Measurements from ENCODE around the gene CALY.
"Not testable (repeated sequence)": the region's sequence is repeated elsewhere in the genome, so short reads cannot be mapped to it uniquely, and the experiment has no call there.

CALY gene

DNA sequence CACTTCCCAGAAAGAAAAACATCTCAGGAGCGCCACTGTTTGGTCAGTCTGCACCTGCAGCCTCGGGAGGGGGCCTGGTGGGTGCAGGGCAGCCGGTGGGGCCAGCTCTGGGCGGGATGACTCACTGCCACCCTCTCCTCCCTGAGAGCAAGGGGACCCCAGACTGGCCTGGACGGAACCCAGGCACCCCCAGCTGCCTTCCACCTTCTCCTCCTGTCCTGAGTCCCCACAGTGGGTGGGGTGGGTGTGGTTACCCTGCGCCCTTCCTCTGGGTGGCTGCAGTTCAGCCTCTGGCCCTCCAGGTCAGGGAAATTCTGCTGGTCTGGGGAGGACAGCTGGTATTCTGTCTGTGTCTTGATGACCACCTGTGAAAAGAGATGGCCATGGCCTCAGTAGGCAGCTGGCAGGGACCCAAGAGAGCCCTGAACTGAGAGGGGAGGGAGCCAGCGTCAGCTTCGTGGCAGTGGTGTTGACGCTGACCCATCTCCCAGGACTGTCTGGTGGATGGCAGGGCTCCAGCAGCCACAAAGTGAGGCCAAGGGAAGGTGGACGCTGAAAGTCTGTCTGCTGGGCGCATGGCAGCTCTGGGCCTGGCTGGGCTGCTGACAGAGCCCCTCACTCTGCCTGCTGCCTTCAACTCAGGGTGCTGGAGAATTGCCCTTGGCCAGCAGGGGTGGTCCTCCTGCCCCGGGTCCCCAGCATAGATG is 8.9 kb downstream of the CALY start:
- no peak for DNase-seq

DNA sequence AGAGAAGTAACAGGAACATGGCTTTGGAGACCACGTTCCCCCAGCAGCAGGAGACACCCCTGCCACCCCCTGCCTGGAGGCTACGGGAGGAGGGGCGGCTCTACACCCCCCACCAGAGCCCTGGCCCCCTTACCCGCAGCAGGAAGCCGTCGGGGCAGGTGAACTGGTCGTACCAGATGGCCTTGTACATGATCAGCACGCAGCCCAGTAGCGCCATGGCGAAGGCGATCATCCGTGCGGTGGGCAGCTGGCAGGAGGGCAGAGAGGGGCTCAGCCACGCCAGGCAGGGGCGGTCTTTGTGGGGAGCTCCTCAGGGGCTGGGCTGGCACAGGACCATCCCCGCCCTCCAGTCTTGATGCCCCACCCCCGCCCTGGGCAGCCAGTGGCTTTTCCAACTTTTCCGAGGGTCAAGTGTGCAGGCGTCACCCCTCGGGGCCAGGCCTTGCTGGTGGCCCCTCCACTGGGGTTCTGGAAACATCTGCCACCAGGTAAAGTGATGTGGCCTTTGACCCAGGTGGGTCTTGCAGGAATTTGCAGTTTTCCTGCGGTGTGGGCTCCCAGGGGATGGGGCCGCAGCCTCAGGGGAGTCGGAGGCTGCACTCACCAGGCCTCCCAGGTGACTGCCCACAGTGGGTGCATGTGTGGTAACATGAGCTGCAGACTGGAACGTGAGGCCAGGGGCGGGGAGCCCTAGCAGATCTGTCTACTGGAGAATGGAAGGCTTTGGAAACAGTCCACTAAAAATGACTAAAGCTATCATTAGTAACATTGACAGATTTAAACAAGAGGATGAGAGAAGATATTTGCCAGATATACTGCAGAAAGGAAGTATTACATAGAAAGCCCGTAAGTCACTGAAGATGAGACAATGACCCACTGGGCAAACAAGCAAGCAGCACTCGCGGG is 9.7 kb downstream of the CALY start:
- DNase-seq: no peak

DNA sequence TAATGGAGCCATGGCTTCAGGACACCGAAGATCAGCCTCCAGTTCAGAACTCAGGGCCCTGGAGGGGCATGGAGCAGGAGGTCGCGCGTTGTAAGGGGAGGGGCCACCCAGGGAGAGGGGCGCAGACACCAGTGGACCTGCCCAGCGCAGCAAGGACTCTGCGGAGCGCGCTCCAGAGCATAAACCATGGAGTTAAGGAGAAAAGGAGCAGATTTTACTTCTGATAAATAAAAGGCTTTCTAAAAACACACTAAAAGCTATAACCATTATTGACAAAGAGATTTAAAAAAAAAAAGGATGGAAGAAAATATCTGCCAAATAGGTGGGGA is 10.5 kb downstream of the CALY start:
- no peak for DNase-seq

DNA sequence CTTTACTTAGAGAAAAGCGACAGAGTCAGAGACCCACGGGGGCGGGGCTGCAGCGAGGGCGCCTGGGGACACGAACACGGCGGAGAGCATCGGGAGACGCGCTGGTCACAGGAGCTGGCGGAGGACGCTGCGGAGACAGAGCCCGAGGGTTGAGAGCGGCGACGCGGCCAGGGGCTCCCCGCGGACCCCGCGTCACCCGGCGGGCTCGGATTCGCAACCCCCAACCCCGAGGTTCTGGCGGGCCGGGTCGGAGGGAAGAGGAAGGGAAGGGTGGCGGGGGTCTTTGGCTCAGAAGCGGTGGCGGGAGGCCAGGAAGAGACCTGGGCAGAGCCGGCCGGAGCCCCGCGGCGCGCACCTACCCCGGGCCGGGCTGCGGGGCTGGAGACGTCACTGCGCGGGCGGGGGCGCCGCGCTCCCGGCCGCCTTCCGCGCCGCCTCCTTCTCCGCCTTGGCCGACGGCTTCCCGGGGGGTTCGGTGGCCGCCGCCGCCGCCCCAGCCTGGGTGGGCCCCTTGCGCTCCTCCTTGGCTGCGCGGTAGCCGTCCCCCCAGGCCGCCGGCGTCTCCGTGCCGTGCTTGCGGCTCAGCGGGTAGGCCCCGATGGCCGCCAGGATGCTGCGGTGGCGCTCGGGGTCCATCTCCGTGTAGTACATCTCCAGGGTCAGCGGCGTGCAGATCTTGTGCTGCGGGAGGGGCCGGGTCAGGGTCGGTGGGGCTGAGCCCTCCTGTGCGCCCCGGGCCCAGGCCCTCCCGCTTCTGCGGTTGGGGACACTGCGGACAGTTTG is 11.1 kb downstream of the CALY start:
- no peak for DNase-seq

DNA sequence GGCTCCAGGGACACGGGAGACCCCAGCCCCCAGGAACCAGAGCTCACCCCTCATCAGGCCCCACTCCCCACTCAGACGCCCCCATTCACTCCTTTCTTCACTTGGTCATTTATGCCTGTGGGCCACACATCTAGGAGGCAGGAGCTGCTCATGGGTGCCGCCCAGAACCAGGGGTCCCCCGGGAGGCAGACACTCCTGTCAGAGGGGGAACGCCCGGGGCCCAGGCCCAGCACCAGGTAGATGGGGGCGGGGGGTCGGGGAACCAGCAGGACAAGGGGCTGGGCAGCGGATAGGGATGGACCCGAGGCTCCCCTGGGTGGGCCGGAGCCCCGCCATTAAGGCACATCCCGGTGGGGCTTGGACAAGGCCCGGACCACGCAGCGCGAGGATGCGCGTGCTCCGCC is 11.8 kb downstream of the CALY start:
- DNase-seq: no peak

DNA sequence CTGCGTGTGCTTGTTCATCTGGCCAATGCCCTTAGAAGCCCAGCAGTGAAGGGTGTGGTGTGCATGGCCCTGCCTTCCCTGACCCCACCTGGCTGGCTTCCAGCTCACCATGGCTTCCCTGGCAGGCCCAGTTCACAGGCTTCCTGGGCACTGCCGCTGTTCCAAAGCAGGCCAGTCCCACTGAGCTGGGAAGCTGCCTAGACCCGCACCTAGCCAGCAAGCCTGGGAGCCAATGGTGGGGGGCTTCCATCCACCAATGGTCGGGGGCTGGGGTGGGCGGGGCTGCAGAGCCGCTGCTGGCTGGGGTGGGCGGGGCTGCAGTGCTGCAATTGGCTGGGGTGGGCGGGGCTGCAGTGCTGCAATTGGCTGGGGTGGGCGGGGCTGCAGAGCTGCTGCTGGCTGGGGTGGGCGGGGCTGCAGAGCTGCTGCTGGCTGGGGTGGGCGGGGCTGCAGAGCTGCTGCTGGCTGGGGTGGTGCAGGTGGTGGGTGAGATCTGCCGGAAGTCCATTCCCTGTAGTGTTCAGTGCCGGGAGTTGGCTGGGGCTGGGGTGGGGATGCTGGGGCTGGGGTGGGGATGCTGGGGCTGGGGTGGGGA is 12.4 kb downstream of the CALY start:
- no peak for DNase-seq

DNA sequence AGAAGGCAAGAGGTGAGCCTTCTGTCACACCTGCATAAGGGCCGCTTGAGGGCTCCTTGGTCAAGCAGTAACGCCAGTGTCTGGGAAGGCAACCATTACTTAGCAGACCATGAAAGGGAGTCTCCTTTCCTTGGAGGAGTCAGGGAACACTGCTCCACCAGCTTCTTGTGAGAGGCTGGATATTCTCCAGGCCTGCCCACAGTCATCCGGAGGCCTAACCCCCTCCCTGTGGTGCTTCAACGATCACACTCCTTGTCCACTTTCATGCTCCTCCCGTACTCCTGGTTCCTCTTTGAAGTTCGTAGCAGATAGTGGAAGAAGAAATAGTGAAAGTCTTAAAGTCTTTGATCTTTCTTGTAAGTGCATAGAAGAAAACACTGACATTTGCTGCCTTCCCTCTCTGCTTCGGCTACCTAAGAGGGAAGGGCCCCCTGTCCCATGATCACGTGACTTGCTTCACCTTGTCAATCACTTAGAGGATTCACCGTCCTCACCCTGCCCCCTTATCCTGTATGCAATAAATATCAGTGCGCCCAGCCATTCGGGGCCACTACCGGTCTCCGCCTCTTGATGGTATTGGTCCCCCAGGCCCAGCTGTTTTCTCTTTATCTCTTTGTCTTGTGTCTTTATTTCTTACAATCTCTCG is 14.5 kb downstream of the CALY start:
- not testable (repeated sequence) for DNase-seq

DNA sequence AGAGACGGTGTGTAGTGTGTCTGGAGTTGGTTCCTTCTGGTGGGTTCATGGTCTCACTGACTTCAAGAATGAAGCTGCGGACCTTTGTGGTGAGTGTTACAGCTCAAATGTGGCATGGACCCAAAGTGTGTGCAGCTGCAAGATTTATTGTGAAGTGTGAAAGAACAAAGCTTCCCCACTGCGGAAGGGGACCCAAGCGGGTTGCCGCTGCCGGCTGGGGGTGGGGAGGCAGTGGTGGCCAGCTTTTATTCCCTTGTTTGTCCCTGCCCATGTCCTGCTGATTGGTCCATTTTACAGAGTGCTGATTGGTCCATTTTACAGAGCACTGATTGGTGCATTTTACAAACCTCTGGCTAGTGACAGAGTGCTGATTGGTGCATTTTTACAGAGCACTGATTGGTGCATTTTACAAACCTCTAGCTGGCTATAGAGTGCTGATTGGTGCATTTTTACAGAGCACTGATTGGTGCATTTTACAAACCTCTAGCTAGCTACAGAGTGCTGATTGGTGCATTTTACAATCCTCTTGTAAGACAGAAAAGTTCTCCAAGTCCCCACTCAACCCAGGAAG is 15.8 kb downstream of the CALY start:
- not testable (repeated sequence) for DNase-seq

DNA sequence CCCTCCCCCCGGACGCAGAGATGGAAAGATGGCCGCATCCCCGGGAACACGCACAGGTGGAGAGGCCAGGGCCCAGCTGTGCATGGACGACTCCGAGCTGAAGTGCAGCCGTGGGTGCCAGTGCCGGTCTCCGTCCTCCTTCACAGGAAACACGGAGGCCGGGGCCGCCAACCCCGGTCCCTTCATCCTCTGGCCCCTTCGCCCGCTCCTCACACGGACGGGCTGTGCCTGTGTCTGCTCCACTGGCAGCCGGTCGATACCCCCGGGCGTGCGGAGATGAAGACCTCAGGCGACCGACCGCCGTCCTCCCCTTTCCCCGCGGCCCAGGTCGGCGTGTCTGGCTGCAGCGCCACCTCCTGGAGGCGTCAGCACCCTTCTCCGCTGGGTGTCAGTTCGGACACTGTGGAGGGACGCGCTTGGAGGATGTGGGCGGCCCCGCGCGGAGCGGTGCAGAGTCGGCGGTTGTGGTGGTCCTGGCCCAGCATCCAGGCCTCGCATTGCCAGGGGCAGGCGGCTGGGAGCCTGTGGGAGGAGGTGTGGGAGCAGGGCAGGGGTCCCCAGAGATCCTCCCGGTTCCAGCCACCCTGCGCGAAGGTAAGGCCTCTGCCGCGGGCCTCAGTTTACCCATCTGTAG is 18.1 kb downstream of the CALY start:
- DNase-seq: peak; percentile 29

DNA sequence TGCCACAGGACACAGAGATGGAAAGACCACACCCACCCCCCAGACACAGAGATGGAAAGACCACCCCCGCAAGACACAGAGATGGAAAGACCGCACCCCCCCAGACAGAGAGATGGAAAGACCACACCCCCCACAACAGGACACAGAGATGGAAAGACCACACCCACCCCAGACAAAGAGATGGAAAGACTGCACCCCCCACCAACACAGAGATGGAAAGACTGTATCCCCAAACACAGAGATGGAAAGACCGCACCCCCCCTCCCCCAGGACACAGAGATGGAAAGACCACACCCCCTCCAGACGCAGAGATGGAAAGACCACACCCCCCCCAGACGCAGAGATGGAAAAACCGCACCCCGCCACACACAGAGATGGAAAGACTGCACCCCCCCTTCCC is 20.0 kb downstream of the CALY start:
- no peak for DNase-seq

DNA sequence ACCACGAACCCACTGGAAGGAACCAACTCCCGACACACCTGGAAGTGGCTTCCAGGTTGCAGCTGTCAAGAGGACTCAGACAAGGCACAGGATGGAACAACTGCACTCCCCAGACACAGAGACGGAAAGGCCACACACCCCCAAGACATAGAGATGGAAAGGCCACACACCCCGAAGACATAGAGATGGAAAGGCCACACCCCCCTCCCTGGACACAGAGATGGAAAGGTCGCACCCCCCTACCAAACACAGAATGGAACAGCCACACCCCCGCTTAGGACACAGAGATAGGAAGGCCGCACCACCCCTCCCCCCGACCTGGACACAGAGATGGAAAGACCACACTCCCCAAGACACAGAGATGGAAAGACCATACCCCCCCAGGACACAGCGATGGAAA is 20.4 kb downstream of the CALY start:
- no peak for DNase-seq

DNA sequence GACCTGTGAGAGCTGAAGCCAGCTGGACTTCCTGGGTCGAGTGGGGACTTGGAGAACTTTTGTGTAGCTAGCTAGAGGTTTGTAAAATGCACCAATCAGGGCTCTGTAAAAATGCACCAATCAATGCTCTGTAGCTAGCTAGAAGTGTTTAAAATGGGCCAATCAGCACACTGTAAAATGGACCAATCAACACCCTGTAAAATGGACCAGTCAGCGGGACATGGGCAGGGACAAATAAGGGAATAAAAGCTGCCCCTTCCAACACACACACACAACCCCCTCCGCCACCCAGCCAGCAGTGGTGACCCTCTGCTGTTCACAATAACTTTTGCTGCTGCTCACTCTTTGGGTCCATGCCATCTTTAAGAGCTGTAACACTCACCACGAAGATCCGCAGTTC is 20.8 kb downstream of the CALY start:
- DNase-seq: no peak

DNA sequence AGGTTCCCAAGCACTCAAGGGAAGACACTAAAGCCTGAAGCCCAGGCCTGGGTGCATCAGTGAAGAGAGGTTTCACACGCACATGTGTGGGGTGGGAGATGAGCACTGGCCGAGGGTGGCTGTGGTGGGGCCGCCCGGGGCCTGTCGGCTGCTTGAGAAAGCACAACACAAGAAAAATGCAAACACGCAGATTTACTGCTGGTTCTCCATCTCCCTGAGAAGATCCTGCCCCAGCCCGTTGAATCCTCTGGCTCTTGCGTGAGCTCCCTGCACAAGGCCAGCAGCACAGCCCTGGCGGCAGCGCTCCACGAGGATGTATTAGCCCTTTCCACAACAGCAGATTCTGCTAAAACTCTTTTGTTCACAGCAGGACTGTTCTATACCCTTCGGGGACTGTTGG is 21.8 kb downstream of the CALY start:
- DNase-seq: no peak

DNA sequence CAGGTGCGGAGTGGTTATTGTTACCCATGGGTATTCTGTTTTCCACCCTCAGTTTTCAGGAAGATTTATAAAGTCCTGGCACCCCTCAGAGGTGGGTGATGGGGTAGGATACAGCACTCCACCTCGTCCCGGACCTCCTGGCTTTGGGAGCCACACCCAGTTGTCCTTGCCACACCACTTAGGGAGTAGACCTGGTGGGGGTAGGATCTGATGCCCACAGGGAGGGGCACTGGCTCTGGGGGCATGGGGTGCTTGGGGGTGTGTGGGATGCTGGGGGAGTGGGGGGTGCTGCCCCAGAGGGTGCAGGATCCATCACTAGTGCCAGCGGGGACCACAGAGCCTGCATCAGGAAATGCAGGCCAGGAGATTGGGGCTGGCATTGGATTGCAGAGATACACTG is 23.5 kb downstream of the CALY start:
- DNase-seq: no peak

DNA sequence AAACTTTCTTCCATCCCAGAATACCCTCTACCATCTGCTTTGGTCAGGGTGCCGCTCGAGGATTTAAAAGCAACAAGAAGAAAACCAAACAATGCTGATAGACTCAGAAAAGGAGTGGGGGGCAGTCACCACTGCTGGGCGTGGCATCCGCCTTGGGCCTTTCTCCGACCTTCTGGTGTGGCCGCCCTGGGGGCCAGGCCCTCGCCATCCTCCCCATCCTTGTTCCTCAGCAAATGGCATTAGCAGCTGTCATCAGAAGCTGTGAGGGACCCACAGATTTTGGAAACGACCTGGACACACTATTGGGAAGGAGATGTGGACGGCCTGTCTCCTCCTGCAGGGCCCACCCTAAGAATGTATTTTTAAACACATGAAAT is 23.9 kb downstream of the CALY start:
- no peak for DNase-seq

DNA sequence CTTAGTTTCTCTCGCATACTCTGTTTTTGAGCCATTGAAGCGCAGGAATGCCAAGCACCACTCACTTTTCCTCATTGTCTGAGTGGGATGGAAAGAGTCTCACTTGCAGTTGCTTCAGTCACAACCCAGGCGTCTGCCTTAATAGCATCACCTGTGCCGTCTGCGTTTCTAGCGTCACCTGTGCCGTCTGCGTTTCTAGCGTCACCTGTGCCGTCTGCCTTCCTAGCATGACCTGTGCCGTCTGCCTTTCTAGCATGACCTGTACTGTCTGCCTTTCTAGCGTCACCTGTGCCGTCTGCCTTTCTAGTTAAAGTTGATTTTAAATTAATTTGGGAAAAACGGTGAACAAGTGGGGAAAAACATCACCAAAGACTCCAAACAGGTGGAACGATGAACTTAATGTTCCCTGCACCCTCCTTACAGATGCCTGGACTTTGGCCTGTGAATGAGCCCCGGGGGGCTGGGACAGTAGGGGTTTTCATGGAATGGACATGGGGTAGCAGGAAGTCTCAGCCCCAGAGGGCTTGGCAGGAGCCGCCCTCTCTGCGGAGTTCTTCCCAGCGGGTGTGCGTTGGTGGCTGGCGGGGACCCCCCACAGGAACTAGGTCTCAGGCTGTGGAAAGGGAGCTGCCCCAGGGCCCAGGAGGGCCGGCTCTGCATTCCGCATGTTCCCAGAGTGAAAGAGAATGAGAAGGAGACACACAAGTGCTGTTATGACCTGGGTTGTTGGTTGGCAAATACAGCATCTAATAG is 24.5 kb downstream of the CALY start:
- no peak for DNase-seq

DNA sequence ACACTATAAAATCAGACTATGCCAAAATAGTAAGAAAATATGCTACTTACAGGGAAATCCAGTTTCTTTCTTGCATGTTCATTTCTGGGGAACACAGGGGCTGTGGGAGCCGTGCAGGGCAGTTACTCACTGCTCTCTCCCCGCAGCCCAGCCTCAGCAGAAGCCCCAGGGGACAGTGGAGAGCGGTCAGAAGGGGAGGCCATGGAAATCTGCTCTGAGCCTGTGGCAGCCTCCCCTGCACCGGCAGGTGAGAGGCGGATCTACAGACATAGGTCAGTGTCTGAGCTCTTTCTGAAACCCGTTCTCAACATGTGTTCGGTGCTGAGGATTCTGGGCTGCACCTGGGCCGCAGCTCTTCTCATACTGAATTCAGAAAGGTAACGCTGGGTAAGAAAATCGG is 25.1 kb downstream of the CALY start:
- DNase-seq: no peak

DNA sequence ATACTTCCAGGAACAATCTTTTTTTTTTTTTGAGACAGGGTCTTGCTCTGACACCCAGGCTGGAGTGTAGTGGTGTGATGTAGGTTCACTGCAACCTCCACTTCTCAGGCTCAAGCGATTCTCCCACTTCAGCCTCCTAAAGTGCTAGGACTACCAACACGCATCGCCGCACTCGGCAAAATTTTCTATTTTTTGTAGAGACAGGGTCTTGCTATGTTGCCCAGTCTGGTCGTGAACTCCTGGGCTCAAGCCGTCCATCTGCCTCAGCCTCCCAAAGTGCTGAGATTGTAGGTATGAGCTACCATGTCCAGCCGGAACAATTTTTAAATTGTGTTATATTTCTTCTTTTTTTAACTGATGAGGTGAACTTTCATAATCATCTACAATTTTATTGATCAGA is 25.9 kb downstream of the CALY start:
- no peak for DNase-seq

DNA sequence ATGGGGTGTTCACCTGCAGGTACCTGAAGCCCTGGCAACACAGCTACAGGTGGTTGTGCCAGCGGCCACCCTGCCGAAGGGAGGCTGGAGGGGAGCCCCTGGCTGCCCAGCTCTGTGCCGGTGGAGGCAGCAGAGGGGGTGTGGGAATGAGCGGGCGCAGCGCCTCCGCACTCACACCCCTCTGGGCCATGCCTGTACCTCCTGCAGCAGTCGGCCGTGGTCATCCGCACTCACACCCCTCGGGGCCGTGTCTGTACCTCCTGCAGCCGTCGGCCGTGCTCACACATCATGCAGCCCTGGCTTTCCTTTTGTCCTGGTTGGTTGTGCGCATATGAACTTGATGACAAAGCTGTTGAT is 26.3 kb downstream of the CALY start:
- DNase-seq: no peak

DNA sequence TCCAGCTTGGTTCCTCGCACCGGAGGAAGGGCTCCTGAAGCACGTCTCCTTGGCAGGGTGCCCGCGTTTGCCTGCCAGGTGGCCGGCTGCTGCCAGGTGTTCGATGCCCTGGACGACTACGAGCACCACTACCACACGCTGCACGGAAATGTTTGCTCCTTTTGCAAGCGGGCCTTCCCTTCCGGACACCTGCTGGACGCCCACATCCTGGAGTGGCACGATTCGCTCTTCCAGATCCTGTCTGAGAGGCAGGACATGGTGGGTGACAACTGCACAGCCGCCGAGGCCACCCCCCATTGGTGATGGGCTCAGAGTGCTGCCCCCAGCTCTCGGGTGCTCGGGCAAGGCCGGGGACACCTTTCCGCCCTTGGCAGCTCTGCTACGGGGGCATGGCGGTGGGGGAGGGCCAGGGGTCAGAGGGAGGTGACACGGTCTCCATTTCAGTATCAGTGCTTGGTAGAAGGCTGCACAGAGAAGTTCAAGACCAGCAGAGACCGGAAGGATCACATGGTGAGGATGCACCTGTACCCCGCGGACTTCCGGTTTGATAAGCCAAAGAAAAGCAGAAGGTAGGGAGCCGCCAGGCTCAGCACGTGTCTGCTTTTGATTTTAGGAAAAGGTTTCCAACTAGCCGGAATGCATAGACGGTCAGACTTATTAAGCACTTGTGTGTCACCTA is 26.8 kb downstream of the CALY start:
- DNase-seq: no peak

All from KG1 (cell line).